K562 (cell line): ENCODE results near the gene MPIG6B. TPM values are rescaled to one million over a fixed set of nuclear protein-coding genes. Genes with fewer than 3 reads are reported as not detected.

Experiments
- ARHGAP35 ChIP-seq: fragments of 450-650 bp; IDR thresholded peaks from 2 replicates; pipeline ENCODE4 v1.6.1; 2018; ENCODE audit not compliant: partially characterized antibody
- BRF2 ChIP-seq: IDR thresholded peaks from 3 replicates; pipeline ENCODE4 v1.6.1; 2011; ENCODE audit warnings: borderline replicate concordance, mild to moderate bottlenecking; ENCODE audit not compliant: insufficient read length, insufficient read depth
- CREB1 ChIP-seq, 2 experiments: sonication (generic) in 1 of 2; formaldehyde crosslinking in 1 of 2; IDR thresholded peaks; 2 replicates each; pipeline versions ENCODE4 v1.6.1 to v1.8.0; 2012 to 2022; ENCODE audit warnings: inconsistent platforms in 1 of 2, mild to moderate bottlenecking in 1 of 2, missing genetic modification reagents in 1 of 2, moderate library complexity in 1 of 2
- CSDE1 ChIP-seq, 2 experiments: fragments of 450-650 bp; IDR thresholded peaks; 2 replicates each; pipeline ENCODE4 v1.6.1; 2016; ENCODE audit warnings: mild to moderate bottlenecking in 1 of 2
- E2F6 ChIP-seq, 2 experiments: IDR thresholded peaks; 2 replicates each; pipeline ENCODE4 v1.6.1; 2011; ENCODE audit warnings: borderline replicate concordance in 1 of 2, control low read depth in 1 of 2, low read depth in 1 of 2, low read length in 1 of 2, mild to moderate bottlenecking in 1 of 2, mixed read lengths in 1 of 2, moderate library complexity in 1 of 2; ENCODE audit not compliant: insufficient read depth in 1 of 2, insufficient read length in 1 of 2, poor library complexity in 1 of 2, severe bottlenecking in 1 of 2; ENCODE audit errors: extremely low read depth in 1 of 2
- ELF1 ChIP-seq: fragments of 200-800 bp; sonication (Bioruptor generic); IDR thresholded peaks from 2 replicates; pipeline ENCODE4 v1.6.1; 2016; ENCODE audit warnings: missing genetic modification characterization, missing compliant biosample characterization
- ESRRA ChIP-seq: fragments of 450-650 bp; IDR thresholded peaks from 2 replicates; pipeline ENCODE4 v1.6.1; 2014; ENCODE audit warnings: low read depth, mild to moderate bottlenecking, moderate library complexity, borderline replicate concordance
- FOXM1 ChIP-seq, 2 experiments: fragments of 450-650 bp in 1 of 2; sonication (generic) in 1 of 2; formaldehyde crosslinking in 1 of 2; IDR thresholded peaks; 2 replicates each; pipeline versions ENCODE4 v1.6.1 to v1.9.0; 2017 to 2022; ENCODE audit warnings: low read depth in 2 of 2, mild to moderate bottlenecking in 2 of 2, missing genetic modification reagents in 1 of 2, moderate library complexity in 1 of 2
- HMGXB4 ChIP-seq: sonication (generic); formaldehyde crosslinking; IDR thresholded peaks from 2 replicates; pipeline ENCODE4 v1.8.1; 2023; ENCODE audit warnings: mild to moderate bottlenecking, missing genetic modification reagents
- KLF10 ChIP-seq: fragments of 250-450 bp; sonication (Bioruptor Pico); IDR thresholded peaks from 2 replicates; pipeline ENCODE4 v1.6.1; 2021; ENCODE audit warnings: matching md5 sums
- MAFG ChIP-seq: fragments of 450-650 bp; conservative IDR thresholded peaks from 2 replicates; pipeline ENCODE4 v1.6.1; 2016; ENCODE audit warnings: missing genetic modification characterization, missing compliant biosample characterization
- MEF2A ChIP-seq: IDR thresholded peaks from 2 replicates; pipeline ENCODE4 v1.6.1; 2011; ENCODE audit warnings: low read depth, mild to moderate bottlenecking, low read length, moderate library complexity; ENCODE audit not compliant: control insufficient read depth
- NCOA1 ChIP-seq: fragments of 450-650 bp; IDR thresholded peaks from 2 replicates; pipeline ENCODE4 v1.6.1; 2016; ENCODE audit warnings: low read depth
- NR3C1 ChIP-seq: sonication (generic); formaldehyde crosslinking; IDR thresholded peaks from 2 replicates; pipeline ENCODE4 v1.8.1; 2022; ENCODE audit warnings: missing genetic modification reagents
- PCBP2 ChIP-seq: fragments of 200-400 bp; formaldehyde crosslinking; IDR thresholded peaks from 2 replicates; pipeline ENCODE4 v1.6.1; 2018; ENCODE audit warnings: low read length, low read depth, mild to moderate bottlenecking, moderate library complexity; ENCODE audit not compliant: poor library complexity, severe bottlenecking
- SMARCA4 ChIP-seq: fragments of 450-650 bp; IDR thresholded peaks from 2 replicates; pipeline ENCODE4 v1.6.1; 2016
- TRIM25 ChIP-seq: fragments of 450-650 bp; IDR thresholded peaks from 2 replicates; pipeline ENCODE4 v1.7.0; 2016; ENCODE audit warnings: borderline replicate concordance
- XRCC5 ChIP-seq: fragments of 200-400 bp; formaldehyde crosslinking; IDR thresholded peaks from 2 replicates; pipeline ENCODE4 v1.6.1; 2017; ENCODE audit warnings: low read depth, mild to moderate bottlenecking, low read length
- YBX1 ChIP-seq: fragments of 450-650 bp; IDR thresholded peaks from 2 replicates; pipeline ENCODE4 v1.7.1; 2016; ENCODE audit warnings: mild to moderate bottlenecking
- ZBTB1 ChIP-seq: sonication (generic); formaldehyde crosslinking; IDR thresholded peaks from 2 replicates; pipeline ENCODE4 v1.8.1; 2023; ENCODE audit warnings: missing genetic modification reagents, low read depth, mild to moderate bottlenecking, borderline replicate concordance
- ZKSCAN8 ChIP-seq: fragments of 200-800 bp; sonication (Bioruptor generic); IDR thresholded peaks from 2 replicates; pipeline ENCODE4 v1.6.1; 2016; ENCODE audit warnings: missing genetic modification characterization, missing compliant biosample characterization
- ZNF239 ChIP-seq: fragments of 250-450 bp; sonication (Bioruptor Pico); IDR thresholded peaks from 2 replicates; pipeline ENCODE4 v1.4.0; 2020; ENCODE audit warnings: mild to moderate bottlenecking
- polyA plus RNA-seq, 8 experiments: library from polyadenylated mRNA; depleted of rRNA in 4 of 8; stranded (reverse) in 5 of 8; unstranded in 3 of 8; fragments of >200 nt; fragmentation: Nextera tagmentation in 2 of 8; fragmentation: Illumina TruSeq in 1 of 8; extraction: Ambion mirVana in 2 of 8; extraction: Trizol in 1 of 8; gene quantifications; 2 replicates each; pipeline versions ENCODE4 v1.2.1 to v1.2.3, GENCODE V29; 2011 to 2014; ENCODE audit warnings: inconsistent platforms in 1 of 8, missing spikeins in 1 of 8
- total RNA-seq, 7 experiments: library from RNA; depleted of rRNA in 6 of 7; stranded (reverse); fragments of >200 nt in 6 of 7; fragmentation: Illumina TruSeq in 2 of 7; extraction: Trizol in 2 of 7; gene quantifications; 2 replicates each; pipeline versions ENCODE4 v1.2.1 to v1.2.3, GENCODE V29; 2011 to 2021; ENCODE audit warnings: low replicate concordance in 1 of 7

MPIG6B gene
- total and polyA plus RNA-seq, 9 of the 15 experiments (the other 6 are each of a cell fraction or from before 2014, with no cell fraction given), result 0.11 to 1.2 (median 0.28) TPM; not detected in 1

GRCh38 chr6:31734247-31734820 is 11.2 kb downstream of the MPIG6B start (continued):
- TF ChIP-seq ZKSCAN8 (CRISPR knock-in tag), result no peak
- TF ChIP-seq ESRRA, result no peak
- TF ChIP-seq E2F6 (IDR thresholded peaks at IDR 0.05; ENCODE audit: borderline replicate concordance in 1 of 2, extremely low read depth in 1 of 2, insufficient read depth in 1 of 2, insufficient read length in 1 of 2, low read depth in 1 of 2, low read length in 1 of 2, poor library complexity in 1 of 2, severe bottlenecking in 1 of 2), result peak in 1 of 2 experiments; percentile 8
- no peak for TF ChIP-seq PCBP2
- peak; percentile 63; the same call in 1 of the 2 replicates for TF ChIP-seq XRCC5
- no peak for TF ChIP-seq MEF2A
- TF ChIP-seq TRIM25, result peak; percentile 56; the same call in 1 of the 2 replicates
- TF ChIP-seq SMARCA4, result no peak
- no peak for TF ChIP-seq YBX1
- TF ChIP-seq MAFG (tag), result peak; percentile 86
- no peak for TF ChIP-seq ELF1
- TF ChIP-seq CREB1 (IDR thresholded peaks at IDR 0.05), result peak; percentile 9; the same call in 1 of the 2 replicates
- no peak for TF ChIP-seq CREB1 (CRISPR knock-in tag; IDR thresholded peaks at IDR 0.05)
- TF ChIP-seq ZNF239 (CRISPR knock-in tag), result no peak
- TF ChIP-seq CSDE1 (IDR thresholded peaks at IDR 0.05), result peak in 1 of 2 experiments; percentile 34; a peak in 1 of 4 replicates
- TF ChIP-seq BRF2, result no peak
- TF ChIP-seq HMGXB4 (CRISPR knock-in tag), result no peak
- TF ChIP-seq NR3C1, result no peak
- TF ChIP-seq FOXM1 (IDR thresholded peaks at IDR 0.05; ENCODE audit: low read depth), result no peak
- TF ChIP-seq FOXM1 (CRISPR knock-in tag; IDR thresholded peaks at IDR 0.05; ENCODE audit: low read depth), result peak; percentile 40; the same call in 1 of the 2 replicates
- TF ChIP-seq NCOA1, result no peak
- no peak for TF ChIP-seq ZBTB1
- TF ChIP-seq KLF10 (CRISPR knock-in tag), result 0 out of 2 replicates have a peak, but pooled peaks have one; percentile 46
- peak; percentile 66 for TF ChIP-seq ARHGAP35
